Spleen (tissue), 11 donors: Measurements from ENCODE around the gene MAGI2. TPM values are rescaled to one million over a fixed set of nuclear protein-coding genes. Genes with fewer than 3 reads are reported as not detected.

Source experiments
- DNase-seq: peaks from one replicate; pipeline ENCODE4 v3.0.0-alpha.2; 2020
- H3K27ac ChIP-seq, 8 donors: fragments of 200-600 bp; sonication (generic) in 7 of 8; 1 replicate in 4 of 8; 2 replicates in 4 of 8; pipeline versions ENCODE4 v1.5.0 to v1.8.0; 2016 to 2021; ENCODE audit warnings: inconsistent platforms in 4 of 8, mild to moderate bottlenecking in 4 of 8, moderate library complexity in 1 of 8
- H3K27me3 ChIP-seq, 7 donors: fragments of 200-600 bp; sonication (generic) in 6 of 7; replicated peaks in 1 of 7; 1 replicate in 4 of 7; 2 replicates in 3 of 7; pipeline versions ENCODE4 v1.5.0 to v1.8.0; 2016 to 2021; ENCODE audit warnings: inconsistent platforms in 3 of 7, mild to moderate bottlenecking in 1 of 7
- H3K36me3 ChIP-seq, 6 donors: fragments of 200-600 bp; sonication (generic) in 5 of 6; 1 replicate in 4 of 6; 2 replicates in 2 of 6; pipeline versions ENCODE4 v1.5.0 to v1.8.0; 2016 to 2021; ENCODE audit warnings: inconsistent platforms in 2 of 6
- H3K4me1 ChIP-seq, 6 donors: fragments of 200-600 bp; sonication (generic) in 5 of 6; 1 replicate in 3 of 6; 2 replicates in 3 of 6; pipeline versions ENCODE4 v1.5.0 to v1.8.0; 2016 to 2021; ENCODE audit warnings: inconsistent platforms in 3 of 6
- H3K4me3 ChIP-seq, 8 donors: fragments of 200-600 bp; sonication (generic) in 7 of 8; 1 replicate in 4 of 8; 2 replicates in 4 of 8; pipeline versions ENCODE4 v1.5.0 to v1.8.0; 2016 to 2021; ENCODE audit warnings: inconsistent platforms in 4 of 8, mild to moderate bottlenecking in 4 of 8, moderate library complexity in 2 of 8
- H3K9me3 ChIP-seq, 8 donors: fragments of 200-600 bp; sonication (generic) in 7 of 8; 1 replicate in 4 of 8; 2 replicates in 4 of 8; pipeline versions ENCODE4 v1.5.0 to v1.8.0; 2016 to 2021; ENCODE audit warnings: inconsistent platforms in 4 of 8
- CTCF ChIP-seq, 11 experiments: fragments of 200-600 bp in 7 of 11; fragments of 450-650 bp in 4 of 11; sonication (generic) in 4 of 11; IDR thresholded peaks in 8 of 11; conservative IDR thresholded peaks in 3 of 11; 1 replicate in 7 of 11; 2 replicates in 4 of 11; pipeline versions ENCODE4 v1.4.0 to v1.8.0; 2016 to 2021; ENCODE audit warnings: antibody characterized with exemption in 11 of 11, inconsistent platforms in 4 of 11, mild to moderate bottlenecking in 1 of 11
- POLR2A ChIP-seq, 3 donors: fragments of 450-650 bp; IDR thresholded peaks; one replicate each; pipeline ENCODE4 v1.5.1; 2017; ENCODE audit warnings: antibody characterized with exemption in 3 of 3, mild to moderate bottlenecking in 1 of 3
- POLR2AphosphoS5 ChIP-seq, 3 donors: sonication (generic); formaldehyde crosslinking; IDR thresholded peaks; one replicate each; pipeline ENCODE4 v1.5.1; 2017; ENCODE audit warnings: antibody characterized with exemption in 3 of 3
- WGBS, 5 donors: extraction: QIAGEN DNeasy Blood & Tissue Kit in 3 of 5; methylation state at CpG; one replicate each; pipeline versions ENCODE4 v1.1.5 to v1.1.7; 2013 to 2018; 5-methylcytosine and 5-hydroxymethylcytosine counted together
- intact Hi-C: fragments of 100-400 bp; cut with DNase I; formaldehyde crosslinking; loops from one replicate; pipeline ENCODE4 v1.15.0; 2023; ENCODE audit warnings: low total_unique reads
- polyA plus RNA-seq, 3 donors: library from polyadenylated mRNA; stranded (reverse); fragments of 200-250 nt; gene quantifications; one replicate each; pipeline ENCODE4 v1.2.1, GENCODE V29; 2013
- total RNA-seq, 7 donors: library from RNA; depleted of rRNA in 3 of 7; stranded (reverse); fragments of >200 nt in 3 of 7; fragmentation: NEBNext Ultra II Directional in 4 of 7; extraction: Animal tissue kit (Norgen Biotek cat#: 25700) in 4 of 7; gene quantifications; one replicate each; pipeline versions ENCODE4 v1.1.0 to v1.2.1, GENCODE V29; 2016 to 2021
- donor health status: healthy with polysubstance abuse.
- donor health status: DM: no; HTN: no; CAD: no; lungs with moderate emphysema.
- donor health status: DM: no; HTN: no; CAD: no.
- donor health status: Bipolar disorder and iron deficiency.
- donor health status: healthy.
- donor health status: DM: no; HTN: no; CAD: no.
- donor health status: DM: yes; HTN: yes; CAD: no.

MAGI2 gene
- total and polyA plus RNA-seq, 10 donors: 0.74 to 18.1 (median 11.1) TPM

DNA sequence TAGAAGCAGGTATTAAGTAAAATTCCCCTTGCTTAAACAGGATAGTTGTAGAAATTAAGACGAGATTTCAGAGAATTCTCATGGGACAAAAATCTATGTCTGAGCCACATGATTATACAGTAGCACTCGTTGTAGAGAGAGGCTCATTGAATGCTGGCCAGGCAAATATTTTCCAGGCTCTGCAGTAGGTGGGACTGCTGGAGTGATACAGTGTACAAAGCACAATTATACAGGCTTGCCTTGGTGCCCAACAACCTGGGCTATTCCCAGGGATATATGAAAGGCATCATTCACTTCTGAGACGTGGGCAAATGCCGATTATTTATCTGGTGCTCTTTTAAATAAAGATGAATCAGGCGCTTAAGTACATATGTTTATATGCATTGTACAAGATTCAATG is 1274.3 kb downstream of the MAGI2 start:
- TF ChIP-seq POLR2A (IDR thresholded peaks at IDR 0.05) (no peak), CTCF (IDR thresholded peaks at IDR 0.05 in 8 of 11, conservative IDR thresholded peaks at IDR 0.05 in 3 of 11) (no peak), POLR2AphosphoS5 (IDR thresholded peaks at IDR 0.05) (no peak)

DNA sequence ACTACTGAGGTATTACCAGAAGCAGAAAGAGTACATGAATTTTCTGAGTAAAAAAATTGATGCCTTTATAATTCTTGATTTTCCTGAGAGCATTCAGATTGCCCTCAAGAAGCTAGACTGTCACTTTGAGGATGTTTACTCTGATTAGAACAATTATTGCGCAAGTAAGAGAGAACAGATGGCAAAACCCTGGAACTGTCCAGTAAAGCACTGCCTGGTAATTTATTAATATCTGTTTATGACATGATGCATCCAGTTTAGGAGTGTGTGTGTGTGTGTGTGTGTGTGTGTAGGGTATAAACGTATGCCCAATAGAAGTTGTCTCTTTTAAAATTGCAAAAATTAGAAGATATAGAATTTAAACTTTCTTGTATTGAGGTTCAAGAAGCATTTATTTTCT is 1275.1 kb downstream of the MAGI2 start:
- DNase-seq: no peak
- H3K4me3 ChIP-seq: no peak overlapping the region
- TF ChIP-seq CTCF (IDR thresholded peaks at IDR 0.05 in 8 of 11, conservative IDR thresholded peaks at IDR 0.05 in 3 of 11) (no peak), POLR2A (IDR thresholded peaks at IDR 0.05) (no peak), POLR2AphosphoS5 (IDR thresholded peaks at IDR 0.05) (no peak)
- no peaks in the 10 kb centered on the region for H3K9me3 ChIP-seq
- WGBS, 5 donors: 70 to 88% (median 83%) methylated on average over 2 of the region's 2 CpGs
- intact Hi-C loops: no loop called here
- no peaks in the 10 kb centered on the region for H3K27me3 ChIP-seq
- H3K27ac ChIP-seq: no peak overlapping the region
- H3K4me1 ChIP-seq: no peaks in the 10 kb centered on the region
- H3K36me3 ChIP-seq: no peaks in the 10 kb centered on the region

More for the DNA sequence above, 1274.3 kb downstream of the MAGI2 start:
- no peaks in the 10 kb centered on the region for H3K4me1 ChIP-seq
- H3K4me3 ChIP-seq: no peak overlapping the region
- 75 to 87% (median 82%) methylated on average over 5 of the region's 5 CpGs for WGBS, 5 donors
- H3K27me3 ChIP-seq: no peaks in the 10 kb centered on the region
- H3K27ac ChIP-seq: no peak overlapping the region
- no peaks in the 10 kb centered on the region for H3K36me3 ChIP-seq
- DNase-seq: no peak
- intact Hi-C loops: no loop called here
- H3K9me3 ChIP-seq: no peaks in the 10 kb centered on the region

DNA sequence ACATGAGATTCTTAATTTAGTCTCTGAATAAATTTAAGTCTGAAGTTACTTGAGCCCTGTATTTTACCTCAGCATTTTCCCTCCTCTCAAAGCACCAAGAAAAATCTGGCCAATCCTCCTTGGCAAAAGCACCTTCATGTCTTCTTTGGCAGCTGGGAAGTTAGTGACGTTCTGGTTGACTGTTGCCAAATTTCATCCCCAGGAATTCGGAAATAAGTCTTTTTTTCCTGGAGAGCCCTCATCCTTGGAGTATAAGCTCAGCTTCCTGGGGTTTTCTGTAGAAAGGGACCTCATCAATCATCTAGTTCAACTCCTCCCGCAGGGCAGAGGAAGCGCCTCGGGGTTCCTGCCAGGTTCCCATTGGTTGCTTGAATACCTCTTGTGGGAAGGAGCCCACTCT is 1277.3 kb downstream of the MAGI2 start:
- H3K36me3 ChIP-seq: no peaks in the 10 kb centered on the region
- no peak overlapping the region for H3K4me3 ChIP-seq
- no peaks in the 10 kb centered on the region for H3K4me1 ChIP-seq
- no peak for DNase-seq
- no peaks in the 10 kb centered on the region for H3K27me3 ChIP-seq
- intact Hi-C loops: no loop called here
- no peak for TF ChIP-seq POLR2A (IDR thresholded peaks at IDR 0.05)
- no peak for TF ChIP-seq POLR2AphosphoS5 (IDR thresholded peaks at IDR 0.05)
- no peak for TF ChIP-seq CTCF (IDR thresholded peaks at IDR 0.05 in 8 of 11, conservative IDR thresholded peaks at IDR 0.05 in 3 of 11)
- no peak overlapping the region for H3K27ac ChIP-seq
- 40 to 51% (median 43%) methylated on average over 5 of the region's 5 CpGs for WGBS, 5 donors
- no peaks in the 10 kb centered on the region for H3K9me3 ChIP-seq

DNA sequence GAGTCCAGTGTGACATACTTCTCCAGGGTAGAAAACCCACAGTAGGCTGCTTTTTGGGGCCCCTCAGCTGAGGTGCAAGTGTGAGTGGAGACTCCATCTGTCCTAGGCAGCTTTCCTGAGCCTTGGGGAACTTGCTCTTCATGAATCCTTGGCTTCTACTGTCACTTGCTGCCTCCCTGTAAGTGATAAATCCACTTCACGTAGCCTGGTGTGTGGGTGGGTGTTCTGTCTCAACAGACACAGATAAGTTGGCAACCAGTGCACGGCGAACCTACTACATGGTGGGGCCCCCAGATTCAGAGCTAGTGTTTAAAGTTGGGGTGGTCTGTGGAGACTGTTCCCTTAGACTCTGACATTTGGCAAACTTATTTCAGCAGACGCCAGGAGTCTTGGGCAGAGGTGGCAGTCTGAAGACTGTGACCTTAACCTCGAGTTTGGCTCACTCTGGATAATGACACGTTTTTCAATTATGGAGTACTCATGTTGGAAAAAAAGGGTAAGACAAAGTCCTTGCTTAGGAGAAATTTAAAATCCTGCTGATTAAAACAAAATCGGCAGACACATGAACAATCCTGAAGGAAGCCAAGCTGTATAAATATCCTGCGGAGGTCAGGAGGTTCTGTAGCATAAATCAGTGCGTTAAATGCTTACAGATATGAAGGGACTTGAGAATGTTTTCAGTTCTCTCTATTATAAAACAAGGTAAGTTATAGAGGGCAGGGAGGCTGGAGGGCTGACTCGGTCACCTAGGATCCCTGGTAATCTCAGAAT is 1278.0 kb downstream of the MAGI2 start:
- Histone ChIP-seq H3K36me3 (no peaks in the 10 kb centered on the region), H3K4me3 (no peak overlapping the region), H3K27ac (no peak overlapping the region), H3K27me3 (no peaks in the 10 kb centered on the region), H3K9me3 (no peaks in the 10 kb centered on the region), H3K4me1 (no peaks in the 10 kb centered on the region)
- intact Hi-C loops: no loop called here
- DNase-seq: no peak
- no peak for TF ChIP-seq POLR2AphosphoS5 (IDR thresholded peaks at IDR 0.05)
- no peak for TF ChIP-seq CTCF (IDR thresholded peaks at IDR 0.05 in 8 of 11, conservative IDR thresholded peaks at IDR 0.05 in 3 of 11)
- no peak for TF ChIP-seq POLR2A (IDR thresholded peaks at IDR 0.05)
- WGBS, 5 donors: 60 to 79% (median 69%) methylated on average over 10 of the region's 10 CpGs
